OCI-LY3 (cell line): ENCODE results near the gene REXO4.

Experiments
- EZH2phosphoT487 ChIP-seq: fragments of 200-600 bp; shearing (Covaris generic); IDR thresholded peaks from 2 replicates; pipeline ENCODE4 v1.6.1; 2018; ENCODE audit warnings: antibody characterized with exemption, mixed run types, low read depth
- TF ChIP-seq, protein P1 (sequence below): fragments of 200-600, 300-600 bp; sonication (generic); IDR thresholded peaks from 2 replicates; pipeline ENCODE4 v1.5.1; 2014; ENCODE audit warnings: antibody characterized with exemption, low read length, low read depth

DNA sequence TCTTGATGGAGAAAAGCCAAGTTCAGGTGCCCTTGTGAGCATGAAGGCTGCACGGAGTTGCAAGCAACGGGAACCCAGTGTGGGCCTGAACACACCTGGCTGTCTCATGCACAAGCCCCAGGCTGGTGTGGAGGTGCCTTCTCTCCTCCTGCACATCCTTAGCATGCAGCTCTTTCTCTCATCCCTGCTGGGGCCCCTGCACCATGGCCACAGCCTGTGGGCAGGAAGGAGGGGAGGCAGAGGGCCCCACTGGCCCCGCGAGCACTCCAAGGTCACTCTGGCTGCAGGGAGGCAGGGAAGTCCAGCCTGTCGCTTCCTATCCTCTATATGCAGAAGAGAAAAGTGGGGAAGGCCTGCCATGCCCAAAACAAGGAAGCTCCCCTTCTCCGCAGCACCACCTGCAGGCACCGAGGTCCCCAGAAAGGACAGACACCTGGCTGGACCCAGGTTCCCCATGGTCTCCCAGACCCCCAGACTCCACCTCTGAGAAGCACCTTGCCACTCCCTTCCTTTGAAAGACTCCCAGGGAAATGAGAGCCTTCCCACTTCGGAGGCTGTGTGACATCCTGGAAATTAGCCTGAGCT lies 23.0 kb downstream of the REXO4 start:
- TF ChIP-seq, protein P1, sequence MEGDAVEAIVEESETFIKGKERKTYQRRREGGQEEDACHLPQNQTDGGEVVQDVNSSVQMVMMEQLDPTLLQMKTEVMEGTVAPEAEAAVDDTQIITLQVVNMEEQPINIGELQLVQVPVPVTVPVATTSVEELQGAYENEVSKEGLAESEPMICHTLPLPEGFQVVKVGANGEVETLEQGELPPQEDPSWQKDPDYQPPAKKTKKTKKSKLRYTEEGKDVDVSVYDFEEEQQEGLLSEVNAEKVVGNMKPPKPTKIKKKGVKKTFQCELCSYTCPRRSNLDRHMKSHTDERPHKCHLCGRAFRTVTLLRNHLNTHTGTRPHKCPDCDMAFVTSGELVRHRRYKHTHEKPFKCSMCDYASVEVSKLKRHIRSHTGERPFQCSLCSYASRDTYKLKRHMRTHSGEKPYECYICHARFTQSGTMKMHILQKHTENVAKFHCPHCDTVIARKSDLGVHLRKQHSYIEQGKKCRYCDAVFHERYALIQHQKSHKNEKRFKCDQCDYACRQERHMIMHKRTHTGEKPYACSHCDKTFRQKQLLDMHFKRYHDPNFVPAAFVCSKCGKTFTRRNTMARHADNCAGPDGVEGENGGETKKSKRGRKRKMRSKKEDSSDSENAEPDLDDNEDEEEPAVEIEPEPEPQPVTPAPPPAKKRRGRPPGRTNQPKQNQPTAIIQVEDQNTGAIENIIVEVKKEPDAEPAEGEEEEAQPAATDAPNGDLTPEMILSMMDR, result no peak
- TF ChIP-seq EZH2phosphoT487, result no peak
